ENCODE data around the gene RNF2.
A peak's percentile ranks its signal among the peaks of the same experiment; 100 is the strongest.
"Not testable (repeated sequence)": the region's sequence is repeated elsewhere in the genome, so short reads cannot be mapped to it uniquely, and the experiment has no call there.

The RNF2 gene

DNA sequence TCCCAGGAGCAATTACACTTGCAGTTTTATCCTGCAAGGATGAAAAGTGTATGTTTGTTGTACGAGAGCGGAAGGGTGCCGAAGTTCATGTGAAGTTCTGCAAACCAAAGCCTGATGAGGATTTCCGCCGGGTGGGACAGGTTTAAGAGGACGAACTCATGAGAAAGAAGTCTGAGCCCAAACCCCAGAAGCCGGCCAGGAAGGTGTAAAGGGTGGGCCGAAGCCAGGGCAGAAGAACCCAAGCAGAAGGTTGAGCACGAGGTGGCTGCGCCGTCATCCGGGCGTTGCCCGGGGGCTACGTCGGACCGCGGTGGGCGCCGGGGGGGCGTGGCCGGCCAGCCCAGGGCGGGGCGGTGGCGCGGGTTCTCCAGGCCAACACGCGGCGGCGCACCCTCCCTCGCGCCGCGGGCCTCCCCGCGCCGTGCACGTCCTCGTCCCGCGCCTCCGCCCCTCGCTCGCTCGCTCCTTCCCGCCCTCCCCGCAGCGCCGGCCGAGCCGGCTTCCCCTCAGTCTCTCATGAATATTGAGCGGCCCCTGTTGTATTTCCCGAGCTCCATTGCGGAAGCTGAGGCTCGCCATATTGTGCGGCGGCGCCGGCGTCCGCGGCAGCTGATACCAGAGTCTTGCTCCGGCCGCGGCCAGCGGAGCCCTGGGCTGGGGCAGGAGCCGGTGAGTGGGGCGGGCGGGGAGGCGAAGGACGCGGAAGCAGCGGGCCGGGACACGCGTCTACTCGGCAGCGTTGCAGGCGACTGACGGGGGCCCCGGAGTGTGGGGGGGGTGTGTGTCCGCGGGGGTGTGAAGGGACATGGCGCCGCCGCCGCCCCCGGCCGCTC is at the start of gene RNF2:
RNF2 (plus strand) TSS at position 578 of the 833 bp plus-strand sequence. CDS start 41,996 bp downstream, outside the sequence.
- peak; percentile 65 for DNase-seq

DNA sequence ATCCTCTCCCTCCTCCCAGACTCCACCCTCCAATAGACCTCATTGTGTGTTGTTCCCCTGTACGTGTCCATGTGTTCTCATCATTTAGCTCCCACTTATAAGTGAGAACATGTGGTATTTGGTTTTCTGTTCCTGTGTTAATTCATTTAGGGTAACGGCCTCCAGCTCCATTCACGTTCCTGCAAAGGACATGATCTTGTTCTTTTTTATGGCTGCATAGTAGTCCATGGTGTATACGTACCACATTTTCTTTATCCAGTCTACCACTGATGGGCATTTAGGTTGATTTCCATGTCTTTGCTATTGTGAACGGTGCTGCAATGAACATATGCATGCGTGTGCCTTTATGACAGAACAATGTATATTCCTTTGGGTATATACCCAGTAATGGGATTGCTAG is 45.4 kb upstream of the RNF2 start:
- DNase-seq, result not testable (repeated sequence)

DNA sequence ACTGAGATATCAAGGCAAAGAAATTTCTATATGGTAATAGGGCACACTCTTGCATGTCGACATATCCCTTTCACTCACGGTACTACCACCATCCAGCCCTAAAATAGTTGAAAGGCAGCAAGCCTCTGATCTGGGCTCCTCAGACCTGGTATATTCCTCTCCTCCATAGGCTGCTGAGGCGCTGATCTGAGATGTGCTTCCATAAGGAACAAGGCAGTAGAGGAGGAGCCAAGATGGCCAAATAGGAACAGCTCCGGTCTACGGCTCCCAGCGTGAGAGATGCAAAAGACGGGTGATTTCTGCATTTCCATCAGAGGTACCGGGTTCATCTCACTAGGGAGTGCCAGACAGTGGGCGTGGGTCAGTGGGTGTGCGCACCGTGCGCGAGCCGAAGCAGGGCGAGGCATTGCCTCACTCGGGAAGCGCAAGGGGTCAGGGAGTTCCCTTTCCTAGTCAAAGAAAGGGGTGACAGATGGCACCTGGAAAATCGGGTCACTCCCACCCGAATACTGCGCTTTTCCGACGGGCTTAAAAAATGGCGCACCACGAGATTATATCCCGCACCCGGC is 44.0 kb upstream of the RNF2 start:
- DNase-seq, result not testable (repeated sequence)

DNA sequence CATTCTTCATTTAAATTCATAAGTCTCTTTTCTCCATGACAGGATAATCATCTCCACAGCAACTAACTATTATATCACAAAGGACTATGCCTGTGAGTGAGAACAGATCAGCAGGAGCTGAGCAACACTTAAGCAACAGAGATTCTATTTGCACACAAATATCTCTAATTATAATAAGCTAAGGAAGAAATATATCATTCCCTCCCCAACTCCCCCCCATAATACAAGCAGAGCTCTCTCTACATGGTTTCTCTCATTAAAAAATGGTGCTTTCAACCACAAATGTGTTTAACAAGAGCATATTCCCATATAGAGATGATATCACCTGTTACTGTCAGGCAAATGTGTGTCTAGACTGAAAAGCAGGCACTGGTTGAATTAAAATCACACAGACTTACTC is 36.5 kb upstream of the RNF2 start:
- DNase-seq, result no peak

DNA sequence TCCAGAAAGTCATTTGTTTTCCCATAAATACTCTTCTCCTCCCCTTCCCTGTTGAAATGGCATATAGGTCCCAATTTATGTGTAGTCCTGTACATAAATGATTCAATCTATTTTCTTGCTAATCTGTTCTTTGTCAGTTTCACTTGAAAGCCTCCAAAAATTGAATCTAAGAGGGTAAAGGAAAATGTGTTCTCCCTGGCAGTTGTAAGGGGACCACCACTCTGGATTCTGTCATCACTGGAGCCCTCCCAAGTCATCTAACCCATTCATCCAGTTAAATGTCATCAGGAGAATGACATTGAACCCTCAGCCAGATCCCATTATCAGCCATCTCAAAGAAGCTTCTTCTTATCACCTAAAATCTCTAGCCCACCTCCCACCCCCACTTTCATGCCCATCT is 35.0 kb upstream of the RNF2 start:
- DNase-seq, result no peak

DNA sequence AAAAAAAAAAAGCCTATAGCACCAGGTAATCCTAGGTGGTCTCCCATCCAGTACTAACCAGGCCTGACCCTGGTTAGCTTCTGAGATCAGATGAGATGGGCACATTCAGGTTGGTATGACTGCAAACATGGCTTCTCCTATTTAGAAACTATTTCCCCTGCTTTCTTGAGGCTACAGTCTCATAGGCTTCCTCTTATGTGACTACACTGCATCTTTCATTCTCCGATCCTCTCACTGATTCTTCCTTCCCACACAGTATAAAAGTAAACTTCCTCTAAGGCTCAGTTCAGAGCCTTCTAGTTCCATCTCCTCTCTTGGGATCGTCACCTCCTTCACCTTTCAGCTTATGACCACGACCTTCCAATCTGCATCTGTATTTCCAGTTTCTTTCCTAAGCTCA is 30.4 kb upstream of the RNF2 start:
- DNase-seq, result peak; percentile 15

DNA sequence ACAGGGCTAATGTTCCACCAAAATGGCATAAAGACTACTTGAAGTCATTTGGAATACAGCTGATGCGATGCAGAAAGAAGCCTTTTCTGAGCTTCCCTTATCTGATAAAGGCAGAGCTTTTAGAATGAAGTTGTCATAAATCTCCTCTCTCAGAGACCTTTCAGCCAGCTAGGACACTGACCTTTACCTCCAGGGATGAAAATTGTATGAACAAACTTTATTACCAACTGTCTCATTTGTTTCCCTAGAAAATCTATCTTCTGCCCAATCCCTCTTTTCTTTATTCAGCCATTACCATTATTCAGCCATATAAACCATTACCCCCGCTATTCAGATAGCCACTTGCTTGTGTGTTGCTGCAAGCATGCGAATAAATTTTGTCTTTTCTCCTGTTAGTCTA is 29.7 kb upstream of the RNF2 start:
- no peak for DNase-seq

DNA sequence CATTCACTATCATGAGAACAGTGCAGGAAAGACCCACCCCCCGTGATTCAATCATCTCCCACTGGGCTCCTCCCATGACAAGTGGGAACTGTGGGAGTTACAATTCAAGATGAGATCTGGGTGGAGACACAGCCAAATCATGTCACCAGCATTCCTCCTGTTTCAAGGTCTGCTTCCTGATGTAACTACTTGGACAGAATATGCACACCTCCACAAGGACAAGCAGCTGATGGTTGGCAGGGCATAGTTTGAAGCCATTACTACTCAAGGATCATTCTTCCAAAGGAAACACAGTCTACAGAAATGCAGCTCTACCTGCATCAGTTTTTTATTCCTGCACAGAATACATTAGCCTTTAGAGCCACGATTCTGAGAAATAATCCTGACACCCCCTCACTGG is 28.5 kb upstream of the RNF2 start:
- DNase-seq, result no peak

DNA sequence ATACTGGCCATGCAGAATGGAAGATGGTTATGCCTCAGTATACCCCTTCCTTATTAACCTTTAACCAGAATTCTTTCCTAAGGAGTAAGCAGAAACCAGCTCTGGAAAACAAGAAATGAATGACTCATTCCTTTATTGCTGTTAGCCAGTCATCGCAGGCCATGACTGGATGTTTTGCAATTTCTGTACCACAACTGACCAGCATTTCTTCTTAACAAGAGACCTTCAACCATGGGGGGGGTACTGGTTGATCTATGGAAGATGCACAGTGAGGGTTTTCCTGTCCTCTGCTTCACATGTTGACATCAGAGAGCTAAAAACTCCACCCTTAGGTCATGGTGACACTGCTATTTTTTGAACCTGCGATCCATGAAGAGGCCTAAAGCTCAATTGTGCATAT is 28.0 kb upstream of the RNF2 start:
- DNase-seq, result peak; percentile 87

DNA sequence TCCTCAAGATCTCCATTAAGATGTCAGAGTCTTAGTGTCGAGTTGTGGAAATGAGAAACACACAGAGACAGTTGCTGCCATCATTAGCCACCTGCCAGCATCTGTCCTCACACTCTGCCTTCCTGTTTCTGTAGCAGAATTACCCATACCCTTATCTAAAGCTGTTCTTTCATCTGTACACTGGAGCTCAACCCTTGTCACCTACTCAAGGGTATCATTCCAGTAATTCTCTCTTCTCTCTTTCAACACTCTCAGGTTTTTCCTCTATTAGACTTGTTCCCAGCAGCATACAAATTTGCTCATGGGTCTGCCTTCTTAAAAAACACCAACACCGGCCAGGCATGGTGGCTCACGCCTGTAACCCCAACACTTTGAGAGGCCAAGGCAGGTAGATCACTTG is 27.4 kb upstream of the RNF2 start:
- DNase-seq, result peak; percentile 30

DNA sequence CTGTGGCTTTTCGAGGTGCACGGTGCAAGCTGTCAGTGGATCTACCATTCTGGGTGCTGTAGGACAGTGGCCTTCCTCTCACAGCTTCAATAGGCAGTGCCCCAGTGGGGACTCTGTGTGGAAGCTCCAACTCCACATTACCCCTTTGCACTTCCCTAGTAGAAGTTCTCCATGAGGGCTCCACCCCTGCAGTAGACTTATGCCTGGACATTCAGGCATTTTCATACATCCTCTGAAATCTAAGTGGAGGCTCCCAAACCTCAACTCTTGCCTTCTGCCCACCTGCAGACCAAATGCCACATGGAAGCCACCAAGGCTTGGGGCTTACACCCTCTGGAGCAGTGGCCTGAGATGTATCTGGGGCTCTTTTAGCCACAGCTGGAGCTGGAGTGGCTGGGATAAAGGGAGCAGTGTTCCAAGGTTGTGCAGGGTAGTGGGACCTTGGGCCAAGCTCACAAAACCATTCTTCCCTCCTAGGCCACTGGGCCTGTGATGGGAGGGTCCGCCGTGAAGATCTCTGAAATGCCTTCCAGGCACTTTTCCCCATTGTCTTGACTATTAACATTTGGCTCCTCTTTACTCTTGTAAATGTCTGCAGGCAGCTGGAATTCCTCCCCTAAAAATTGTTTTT is 18.0 kb upstream of the RNF2 start:
- DNase-seq, result no peak

DNA sequence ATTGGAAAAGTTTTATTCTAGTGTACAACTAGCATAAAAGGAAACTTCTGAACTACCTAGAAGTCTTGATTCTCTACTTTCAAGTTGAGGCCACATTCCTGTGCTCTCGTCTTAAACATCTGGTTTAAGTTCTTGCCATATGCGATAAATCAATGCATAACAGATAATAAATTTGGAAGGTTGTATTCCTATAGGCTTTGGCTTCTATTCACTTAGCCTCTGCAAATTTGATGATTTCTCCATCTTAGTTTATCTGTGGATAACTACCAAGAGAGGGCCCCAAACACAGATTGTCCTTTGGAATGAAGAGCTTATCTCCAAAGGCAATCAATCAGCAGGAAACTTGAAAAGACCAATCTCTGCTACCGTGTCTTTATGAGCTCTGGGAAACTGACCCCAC is 11.7 kb upstream of the RNF2 start:
- no peak for DNase-seq

DNA sequence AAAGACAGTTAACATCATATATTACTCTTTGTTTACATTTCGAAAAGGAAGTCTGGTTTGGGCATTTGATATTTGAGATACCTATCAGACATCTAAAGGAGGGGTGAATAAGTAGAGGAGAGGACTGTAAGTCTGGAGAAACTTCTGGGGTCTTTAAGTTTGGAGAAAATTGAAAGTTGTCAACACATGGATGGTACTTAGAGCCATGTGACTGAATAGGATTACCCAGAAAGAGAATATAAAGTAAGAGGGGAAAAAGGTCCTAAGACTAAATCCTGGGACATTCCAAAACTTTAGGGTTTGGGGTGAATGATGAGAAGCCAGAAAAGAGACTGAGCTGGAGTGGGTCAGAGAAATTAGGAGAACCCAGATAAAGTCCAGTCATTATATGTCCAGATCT is 10.1 kb upstream of the RNF2 start:
- DNase-seq, result no peak

DNA sequence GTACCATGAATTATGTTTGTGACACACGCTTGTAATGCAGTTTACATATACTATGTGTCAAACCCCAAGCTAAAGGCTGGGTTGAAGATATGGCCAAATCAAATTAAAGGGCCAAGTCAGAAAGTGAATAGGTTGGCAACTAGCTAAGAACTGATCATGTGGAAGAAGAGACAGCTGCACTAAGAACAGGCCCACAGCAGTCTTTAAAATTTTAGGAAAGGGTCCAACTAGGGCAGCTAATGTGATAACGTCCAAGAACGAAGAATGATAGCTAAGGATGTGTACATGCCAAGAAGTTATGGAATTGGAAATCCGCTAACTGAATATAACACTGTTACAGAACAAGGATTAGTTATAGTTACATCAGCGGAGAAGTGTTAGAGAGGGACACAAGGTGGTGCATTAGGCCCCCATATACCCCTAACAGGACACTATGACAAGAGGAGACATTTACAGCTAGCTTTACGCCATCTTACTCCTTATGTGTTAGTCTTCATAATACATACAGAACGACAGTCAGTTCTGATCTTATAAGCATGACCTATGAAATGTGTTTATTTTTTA is 6.5 kb upstream of the RNF2 start:
- no peak for DNase-seq

DNA sequence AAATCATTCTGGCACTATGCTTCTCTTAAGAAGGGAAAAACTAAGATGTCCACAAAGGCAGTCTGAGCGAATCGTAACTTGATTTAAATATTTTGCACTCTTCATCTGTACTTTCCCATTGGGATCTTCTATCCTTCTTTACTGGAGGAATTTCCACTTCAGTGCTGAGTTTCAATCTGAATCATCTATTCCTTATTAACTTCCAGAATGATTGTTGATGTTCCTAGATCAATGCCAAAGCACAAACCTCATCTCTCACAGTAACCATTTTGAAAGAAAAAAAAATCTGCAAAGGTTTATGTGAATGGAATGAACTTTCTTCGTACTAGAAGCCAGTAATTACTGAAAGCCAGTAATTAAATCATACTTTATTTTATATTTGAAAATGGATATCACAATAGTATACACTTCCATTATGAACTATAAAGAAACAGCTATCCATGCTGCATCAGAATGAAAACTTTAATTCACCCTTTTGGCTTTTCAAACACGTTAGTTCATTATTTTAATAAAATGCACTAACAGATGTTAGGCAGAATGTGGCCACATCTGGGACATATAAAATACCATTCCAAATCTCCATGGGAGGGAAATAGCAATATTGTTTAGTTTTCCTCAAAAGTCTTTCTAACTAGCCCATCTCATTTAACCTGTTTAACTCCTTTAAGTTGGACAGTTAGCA is 5.5 kb upstream of the RNF2 start:
- no peak for DNase-seq

DNA sequence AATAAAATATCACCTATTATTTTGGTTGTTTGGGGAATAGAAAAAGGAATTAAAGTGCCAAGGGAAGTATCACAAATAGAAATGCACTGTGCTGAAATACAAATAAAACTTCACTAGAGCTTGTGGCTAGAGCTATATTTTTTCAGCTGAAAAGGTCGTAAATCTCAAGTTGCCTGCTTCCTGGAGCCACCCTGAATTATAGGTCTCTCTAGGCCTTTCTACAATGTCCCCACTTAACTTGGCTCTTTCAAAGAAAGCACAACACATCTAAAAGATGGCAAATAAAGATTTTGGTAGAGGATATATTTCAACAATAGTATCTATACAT is 5.0 kb upstream of the RNF2 start:
- DNase-seq, result peak; percentile 8

DNA sequence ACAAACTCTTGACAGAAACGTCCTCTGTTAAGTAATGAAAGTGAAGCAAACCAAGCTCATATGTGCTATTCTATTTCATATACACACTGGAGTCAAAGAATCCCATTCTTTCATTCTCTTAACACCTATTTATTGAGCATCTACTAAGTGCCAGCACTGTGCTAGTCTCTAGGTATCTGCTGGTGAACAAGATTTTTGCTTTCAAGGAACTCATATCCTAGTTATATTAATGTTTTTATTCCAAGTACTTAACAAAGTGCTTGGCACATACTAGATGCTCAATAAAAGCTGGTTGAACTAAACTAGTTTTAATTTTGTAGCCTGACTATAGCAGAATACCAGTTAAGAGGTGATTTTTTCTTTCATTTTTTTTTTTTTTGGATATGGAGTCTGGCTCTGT is 3.6 kb upstream of the RNF2 start:
- no peak for DNase-seq

DNA sequence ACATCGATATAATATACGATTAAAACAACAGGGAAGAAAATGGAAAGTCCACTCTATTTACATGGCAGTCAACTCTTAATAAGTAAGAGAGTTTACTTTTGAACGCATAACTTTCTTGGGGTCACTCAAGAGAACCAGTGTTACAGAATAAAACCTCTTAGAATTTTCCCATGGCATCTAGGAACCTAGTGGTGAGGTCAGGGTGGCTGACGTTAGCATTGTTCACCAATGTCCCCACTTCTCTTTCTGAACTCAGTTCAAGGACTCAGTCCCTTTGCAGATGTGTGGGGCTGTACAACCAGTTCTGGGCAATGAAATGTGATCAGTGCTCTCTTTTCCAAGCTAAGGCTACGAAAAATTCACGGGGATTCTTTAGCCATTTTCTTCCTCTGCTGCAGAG is 2.6 kb upstream of the RNF2 start:
- peak; percentile 6 for DNase-seq

DNA sequence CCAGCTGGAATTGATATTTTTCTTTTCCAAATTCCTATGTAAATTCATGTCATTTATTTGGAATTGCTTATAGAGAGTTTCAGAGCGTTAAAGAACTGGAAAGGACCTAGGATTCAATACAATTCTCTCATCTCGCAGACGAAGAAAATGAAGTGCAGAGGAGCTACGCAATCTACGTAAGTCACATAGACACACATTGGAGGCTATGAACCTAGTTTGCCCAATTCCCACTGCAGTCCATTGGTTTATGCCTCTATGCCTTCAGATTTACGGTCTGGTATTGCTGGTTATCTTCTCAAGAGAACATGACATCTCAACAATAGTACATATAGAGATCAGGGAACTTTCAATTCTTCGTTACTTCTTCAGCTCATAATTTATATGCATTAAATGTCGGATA is 971 bp upstream of the RNF2 start:
- no peak for DNase-seq

DNA sequence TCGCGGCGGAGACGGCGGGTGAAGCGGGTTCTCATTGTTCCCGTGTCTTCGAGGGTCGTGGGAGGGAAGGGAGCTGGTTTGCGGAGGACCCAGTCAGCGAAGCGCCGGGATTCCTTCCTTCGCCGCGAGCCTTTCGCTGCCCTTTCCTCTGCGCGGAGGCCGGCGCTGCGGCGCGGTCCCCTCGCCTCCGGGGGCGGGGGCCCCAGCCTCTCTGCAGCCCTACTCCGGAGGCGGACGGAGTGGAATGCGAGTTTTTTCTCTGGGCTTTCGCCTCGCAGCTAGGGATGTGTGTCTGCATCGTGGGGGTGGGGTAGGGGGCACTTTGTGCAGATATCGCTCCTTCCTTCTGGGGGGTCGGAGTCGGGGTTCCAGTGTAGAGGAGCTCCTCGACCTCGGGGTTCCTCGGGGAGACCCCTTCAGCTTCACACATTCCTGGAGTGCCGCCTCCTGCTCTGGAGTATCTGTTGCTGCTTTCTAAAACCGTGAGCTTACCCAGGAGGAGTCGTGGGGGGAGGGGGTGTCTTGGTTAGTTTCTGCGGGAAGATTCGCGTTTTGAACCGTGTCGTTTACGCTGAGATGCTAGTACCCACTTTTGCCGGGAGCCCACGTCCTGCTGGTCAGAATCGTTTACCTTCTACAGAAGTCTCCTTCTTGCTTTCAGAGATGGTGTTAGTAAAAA is 595 bp downstream of the RNF2 start:
- DNase-seq, result no peak

DNA sequence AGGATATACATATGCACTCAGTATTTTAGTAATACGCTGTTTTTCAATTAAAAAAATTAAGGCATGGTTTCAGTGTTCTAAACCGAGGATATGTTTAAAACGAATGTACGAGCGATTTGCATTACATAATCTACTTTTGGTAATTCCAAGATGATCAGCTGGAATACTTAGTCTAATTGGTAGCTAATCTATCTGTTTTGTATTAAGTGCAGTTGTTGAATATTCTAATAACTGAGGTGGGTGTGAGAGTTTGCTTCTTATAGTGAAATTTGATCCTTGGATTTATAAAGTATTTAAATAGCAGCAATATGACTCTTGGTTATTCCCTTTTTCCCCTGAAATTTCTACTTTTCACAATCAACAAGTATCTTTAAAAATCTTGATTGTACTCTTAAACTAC is 1.3 kb downstream of the RNF2 start:
- DNase-seq, result no peak

DNA sequence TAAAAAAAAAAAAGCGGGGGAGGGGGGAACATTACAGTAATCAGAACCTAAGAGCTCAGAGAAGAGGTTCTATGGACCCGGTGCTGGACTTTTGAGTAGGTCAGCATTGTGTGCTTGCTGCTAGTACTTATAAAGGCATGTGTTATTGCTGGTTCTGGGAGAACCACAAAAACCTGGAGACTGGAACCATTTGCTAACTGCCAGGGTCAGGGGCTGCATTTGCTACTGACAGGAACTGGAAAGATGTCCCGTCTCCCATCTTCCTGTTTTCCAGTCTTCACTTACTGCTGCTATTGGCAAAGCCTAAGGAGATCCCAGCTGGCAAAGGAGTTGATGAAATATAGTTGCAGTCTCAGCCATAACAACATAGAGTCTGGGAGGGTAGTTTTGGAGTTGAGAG is 4.3 kb downstream of the RNF2 start:
- no peak for DNase-seq

Measured in MV-4-11 (cell line).